ENCODE measurements around the gene IGHMBP2. TPM values are rescaled to one million over a fixed set of nuclear protein-coding genes. Genes with fewer than 3 reads are reported as not detected.

The IGHMBP2 gene
- total RNA-seq, 1 experiment from 2014 or later = 48.7 TPM

GRCh38 chr11:68928136-68928880 is 24.6 kb downstream of the IGHMBP2 start:
- ChIA-PET POLR2A (ENCODE audit: low non-redundant PET) (no interaction called here), CTCF (no interaction called here)
- BruUV-seq (replicated peaks) = no TSS peak
- no peak for DNase-seq (ENCODE audit: low spot score)
- H3K27ac ChIP-seq (ENCODE audit: low read depth, low read length, poor library complexity, severe bottlenecking) = no peak overlapping the region
- H3K4me1 ChIP-seq (ENCODE audit: insufficient read depth, low read length, poor library complexity, severe bottlenecking) = no peaks in the 10 kb centered on the region
- peaks cover 16% of the 10 kb centered on the region for H3K9me3 ChIP-seq (ENCODE audit: low read depth, low read length, poor library complexity, severe bottlenecking)
- peaks cover 60% of the 10 kb centered on the region for H3K36me3 ChIP-seq (ENCODE audit: insufficient read depth, low read length, poor library complexity, severe bottlenecking)
- TF ChIP-seq, protein P1, sequence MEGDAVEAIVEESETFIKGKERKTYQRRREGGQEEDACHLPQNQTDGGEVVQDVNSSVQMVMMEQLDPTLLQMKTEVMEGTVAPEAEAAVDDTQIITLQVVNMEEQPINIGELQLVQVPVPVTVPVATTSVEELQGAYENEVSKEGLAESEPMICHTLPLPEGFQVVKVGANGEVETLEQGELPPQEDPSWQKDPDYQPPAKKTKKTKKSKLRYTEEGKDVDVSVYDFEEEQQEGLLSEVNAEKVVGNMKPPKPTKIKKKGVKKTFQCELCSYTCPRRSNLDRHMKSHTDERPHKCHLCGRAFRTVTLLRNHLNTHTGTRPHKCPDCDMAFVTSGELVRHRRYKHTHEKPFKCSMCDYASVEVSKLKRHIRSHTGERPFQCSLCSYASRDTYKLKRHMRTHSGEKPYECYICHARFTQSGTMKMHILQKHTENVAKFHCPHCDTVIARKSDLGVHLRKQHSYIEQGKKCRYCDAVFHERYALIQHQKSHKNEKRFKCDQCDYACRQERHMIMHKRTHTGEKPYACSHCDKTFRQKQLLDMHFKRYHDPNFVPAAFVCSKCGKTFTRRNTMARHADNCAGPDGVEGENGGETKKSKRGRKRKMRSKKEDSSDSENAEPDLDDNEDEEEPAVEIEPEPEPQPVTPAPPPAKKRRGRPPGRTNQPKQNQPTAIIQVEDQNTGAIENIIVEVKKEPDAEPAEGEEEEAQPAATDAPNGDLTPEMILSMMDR (conservative IDR thresholded peaks at IDR 0.05; ENCODE audit: low read depth, low read length) = no peak
- TF ChIP-seq EZH2 (IDR thresholded peaks at IDR 0.05; ENCODE audit: borderline replicate concordance, low read depth, low read length, poor library complexity, severe bottlenecking) = no peak
- intact Hi-C loops (cut with micrococcal nuclease; ENCODE audit: unreplicated experiment) = no loop called here
- H3K27me3 ChIP-seq (replicated peaks; ENCODE audit: insufficient read depth, low read depth, low read length, poor library complexity) = no peaks in the 10 kb centered on the region
- H3K4me3 ChIP-seq (ENCODE audit: low read depth, low read length, poor library complexity, severe bottlenecking) = no peak overlapping the region

- ChIA-PET POLR2A (ENCODE audit: low non-redundant PET) (no interaction called here), CTCF (no interaction called here)
- TF ChIP-seq EZH2 (IDR thresholded peaks at IDR 0.05; ENCODE audit: borderline replicate concordance, low read depth, low read length, poor library complexity, severe bottlenecking) = no peak
- TF ChIP-seq, protein P1 (conservative IDR thresholded peaks at IDR 0.05; ENCODE audit: low read depth, low read length) = no peak
- Histone ChIP-seq H3K4me1 (ENCODE audit: insufficient read depth, low read length, poor library complexity, severe bottlenecking) (no peaks in the 10 kb centered on the region), H3K9me3 (ENCODE audit: low read depth, low read length, poor library complexity, severe bottlenecking) (peaks cover 16% of the 10 kb centered on the region), H3K27me3 (replicated peaks; ENCODE audit: insufficient read depth, low read depth, low read length, poor library complexity) (no peaks in the 10 kb centered on the region), H3K27ac (ENCODE audit: low read depth, low read length, poor library complexity, severe bottlenecking) (no peak overlapping the region), H3K36me3 (ENCODE audit: insufficient read depth, low read length, poor library complexity, severe bottlenecking) (peaks cover 58% of the 10 kb centered on the region), H3K4me3 (ENCODE audit: low read depth, low read length, poor library complexity, severe bottlenecking) (no peak overlapping the region)
- no peak for DNase-seq (ENCODE audit: low spot score)
- intact Hi-C loops (cut with micrococcal nuclease; ENCODE audit: unreplicated experiment) = no loop called here
- BruUV-seq (replicated peaks) = no TSS peak
These were observed 25.4 kb downstream of the IGHMBP2 start for GRCh38 chr11:68929135-68929534.

DNA sequence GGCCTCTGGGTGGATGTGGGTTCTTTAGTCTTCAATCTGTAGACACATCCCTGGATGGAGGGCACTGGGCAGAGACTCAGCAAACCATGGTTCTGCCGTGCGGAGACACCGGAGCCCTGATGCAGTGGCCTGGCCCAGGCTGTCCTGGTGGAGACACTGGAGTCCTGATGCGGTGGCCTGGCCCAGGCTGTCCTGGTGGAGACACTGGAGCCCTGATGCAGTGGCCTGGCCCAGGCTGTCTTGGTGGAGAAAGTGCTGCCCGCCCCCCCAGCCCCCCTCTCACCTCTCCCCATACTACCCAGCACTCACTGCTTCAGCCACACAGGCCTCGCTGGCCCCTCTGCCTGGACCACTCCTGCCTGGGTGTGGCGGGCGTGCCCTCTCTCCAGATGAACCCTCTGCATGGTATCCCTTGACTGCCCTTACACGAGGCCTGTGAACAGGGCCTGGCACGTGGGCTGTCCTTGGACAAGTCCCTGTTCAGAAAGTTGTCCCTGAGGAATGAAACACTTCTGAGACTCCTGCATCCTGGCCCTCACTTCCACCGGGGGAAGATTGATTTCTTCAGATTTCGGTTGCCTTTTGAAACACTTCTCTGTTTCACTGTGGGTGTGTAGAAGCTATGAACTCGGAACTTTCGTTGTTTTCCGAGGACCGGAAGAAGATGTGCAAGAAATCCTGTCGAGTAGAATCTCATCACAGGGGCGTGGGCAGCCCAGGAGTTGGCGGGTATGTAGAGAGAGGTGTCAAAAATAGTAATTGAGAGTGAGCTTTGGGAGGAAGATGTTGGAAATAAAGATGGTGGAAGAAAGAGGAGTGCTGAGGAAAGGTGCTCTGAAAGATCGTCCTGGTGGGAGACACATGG is 26.2 kb downstream of the IGHMBP2 start:
- TF ChIP-seq, protein P1 (conservative IDR thresholded peaks at IDR 0.05; ENCODE audit: low read depth, low read length) = no peak
- TF ChIP-seq EZH2 (IDR thresholded peaks at IDR 0.05; ENCODE audit: borderline replicate concordance, low read depth, low read length, poor library complexity, severe bottlenecking) = no peak
- intact Hi-C loops (cut with micrococcal nuclease; ENCODE audit: unreplicated experiment) = no loop called here
- Histone ChIP-seq H3K36me3 (ENCODE audit: insufficient read depth, low read length, poor library complexity, severe bottlenecking) (peaks cover 56% of the 10 kb centered on the region), H3K4me3 (ENCODE audit: low read depth, low read length, poor library complexity, severe bottlenecking) (no peak overlapping the region), H3K9me3 (ENCODE audit: low read depth, low read length, poor library complexity, severe bottlenecking) (peaks cover 12% of the 10 kb centered on the region), H3K27ac (ENCODE audit: low read depth, low read length, poor library complexity, severe bottlenecking) (no peak overlapping the region), H3K27me3 (replicated peaks; ENCODE audit: insufficient read depth, low read depth, low read length, poor library complexity) (no peaks in the 10 kb centered on the region), H3K4me1 (ENCODE audit: insufficient read depth, low read length, poor library complexity, severe bottlenecking) (no peaks in the 10 kb centered on the region)
- ChIA-PET CTCF (no interaction called here), POLR2A (ENCODE audit: low non-redundant PET) (no interaction called here)
- DNase-seq (ENCODE audit: low spot score) = no peak
- BruUV-seq (replicated peaks) = no TSS peak
